ENCODE measurements around the gene GRIK4. TPM values are rescaled to one million over a fixed set of nuclear protein-coding genes. Genes with fewer than 3 reads are reported as not detected.
A peak's percentile ranks its signal among the peaks of the same experiment; 100 is the strongest.

The GRIK4 gene
- total and polyA plus RNA-seq, 4 donors = 0.41 to 4.9 (median 1.7) TPM

- Histone ChIP-seq H3K9me3 (ENCODE audit: control insufficient read depth in 4 of 4, insufficient read depth in 3 of 4, low read length in 3 of 4) (peaks cover 0 to 3% (median under 1%) of the 10 kb centered on the region in 4 donors), H3K4me3 (no peak overlapping the region), H3K27me3 (ENCODE audit: control insufficient read depth in 3 of 3, insufficient read depth in 3 of 3, low read length in 2 of 3) (no peaks in the 10 kb centered on the region), H3K4me1 (ENCODE audit: control insufficient read depth in 5 of 5, insufficient read depth in 5 of 5, low read length in 5 of 5) (peaks cover 0 to 13% (median 0%) of the 10 kb centered on the region in 5 donors), H3K27ac (ENCODE audit: low read depth in 1 of 2, low read length in 1 of 2) (no peak overlapping the region), H3K9ac (ENCODE audit: insufficient read depth in 1 of 2, low read length in 2 of 2) (no peak overlapping the region), H3K36me3 (ENCODE audit: control insufficient read depth in 4 of 4, insufficient read depth in 4 of 4, low read length in 4 of 4) (no peaks in the 10 kb centered on the region)
- DNase-seq (peak in 2 of 3 donors; percentile 21 to 32), ATAC-seq (ENCODE audit: insufficient read depth, low FRiP score) (no peak)
- 70 to 73% methylated on average over 12 of the region's 12 CpGs for WGBS, 2 donors
- no peak for TF ChIP-seq CTCF (IDR thresholded peaks at IDR 0.05; ENCODE audit: control extremely low read depth, extremely low read depth)
Measured at GRCh38 chr11:120750647-120751549, 239.3 kb downstream of the GRIK4 start.

- ATAC-seq (ENCODE audit: insufficient read depth, low FRiP score) (no peak), DNase-seq (no peak)
- no peak overlapping the region for H3K9ac ChIP-seq (ENCODE audit: insufficient read depth in 1 of 2, low read length in 2 of 2)
- H3K27me3 ChIP-seq (ENCODE audit: control insufficient read depth in 3 of 3, insufficient read depth in 3 of 3, low read length in 2 of 3) = no peaks in the 10 kb centered on the region
- H3K36me3 ChIP-seq (ENCODE audit: control insufficient read depth in 4 of 4, insufficient read depth in 4 of 4, low read length in 4 of 4) = no peaks in the 10 kb centered on the region
- WGBS, 2 donors = 70 to 74% methylated on average over 9 of the region's 9 CpGs
- H3K9me3 ChIP-seq (ENCODE audit: control insufficient read depth in 4 of 4, insufficient read depth in 3 of 4, low read length in 3 of 4) = peaks cover 0 to 3% (median under 1%) of the 10 kb centered on the region in 4 donors
- no peak overlapping the region for H3K27ac ChIP-seq (ENCODE audit: low read depth in 1 of 2, low read length in 1 of 2)
- peaks cover 0 to 13% (median 0%) of the 10 kb centered on the region in 5 donors for H3K4me1 ChIP-seq (ENCODE audit: control insufficient read depth in 5 of 5, insufficient read depth in 5 of 5, low read length in 5 of 5)
- TF ChIP-seq CTCF (IDR thresholded peaks at IDR 0.05; ENCODE audit: control extremely low read depth, extremely low read depth) = no peak
- no peak overlapping the region for H3K4me3 ChIP-seq
Measured at GRCh38 chr11:120751550-120751949, 240.0 kb downstream of the GRIK4 start.

DNA sequence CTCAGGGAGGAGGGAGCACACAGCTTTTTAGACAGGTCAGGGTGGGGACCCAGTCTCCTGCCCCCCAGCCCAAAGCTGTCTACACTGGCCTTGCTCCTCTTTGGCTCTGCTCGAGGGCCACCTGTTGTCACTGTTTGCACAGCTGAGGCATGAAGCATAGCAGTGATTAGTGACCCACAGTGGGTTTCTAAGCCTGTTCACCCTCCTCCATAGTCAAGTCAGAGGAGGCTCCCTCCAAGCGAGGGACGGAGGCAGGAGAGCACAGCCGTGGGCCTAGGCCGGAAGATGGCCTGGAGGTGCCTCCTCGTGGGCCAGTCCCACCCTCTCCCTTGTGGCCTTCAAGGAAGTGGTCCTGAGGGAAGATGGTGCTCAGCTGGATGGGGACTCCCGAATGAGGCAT is 241.1 kb downstream of the GRIK4 start:
- ATAC-seq (ENCODE audit: insufficient read depth, low FRiP score) (no peak), DNase-seq (no peak)
- Histone ChIP-seq H3K4me3 (no peak overlapping the region), H3K36me3 (ENCODE audit: control insufficient read depth in 4 of 4, insufficient read depth in 4 of 4, low read length in 4 of 4) (no peaks in the 10 kb centered on the region), H3K4me1 (ENCODE audit: control insufficient read depth in 5 of 5, insufficient read depth in 5 of 5, low read length in 5 of 5) (peaks cover 0 to 9% (median 0%) of the 10 kb centered on the region in 5 donors), H3K27me3 (ENCODE audit: control insufficient read depth in 3 of 3, insufficient read depth in 3 of 3, low read length in 2 of 3) (no peaks in the 10 kb centered on the region), H3K9me3 (ENCODE audit: control insufficient read depth in 4 of 4, insufficient read depth in 3 of 4, low read length in 3 of 4) (peaks cover 0 to 3% (median 0%) of the 10 kb centered on the region in 4 donors), H3K9ac (ENCODE audit: insufficient read depth in 1 of 2, low read length in 2 of 2) (no peak overlapping the region), H3K27ac (ENCODE audit: low read depth in 1 of 2, low read length in 1 of 2) (no peak overlapping the region)
- 88% methylated on average over 7 of the region's 7 CpGs for WGBS, 2 donors
- no peak for TF ChIP-seq CTCF (IDR thresholded peaks at IDR 0.05; ENCODE audit: control extremely low read depth, extremely low read depth)

Data from lung (tissue), 12 donors.